CD4-positive, alpha-beta T cell treated with Interferon alpha-2 for 1 hour (primary cell): ENCODE measurements around the gene ZNF521.

Experiments
- DNase-seq, 2 donors: peaks; one replicate each; pipeline ENCODE4 v3.0.0-alpha.2; 2020 to 2022

The ZNF521 gene

DNA sequence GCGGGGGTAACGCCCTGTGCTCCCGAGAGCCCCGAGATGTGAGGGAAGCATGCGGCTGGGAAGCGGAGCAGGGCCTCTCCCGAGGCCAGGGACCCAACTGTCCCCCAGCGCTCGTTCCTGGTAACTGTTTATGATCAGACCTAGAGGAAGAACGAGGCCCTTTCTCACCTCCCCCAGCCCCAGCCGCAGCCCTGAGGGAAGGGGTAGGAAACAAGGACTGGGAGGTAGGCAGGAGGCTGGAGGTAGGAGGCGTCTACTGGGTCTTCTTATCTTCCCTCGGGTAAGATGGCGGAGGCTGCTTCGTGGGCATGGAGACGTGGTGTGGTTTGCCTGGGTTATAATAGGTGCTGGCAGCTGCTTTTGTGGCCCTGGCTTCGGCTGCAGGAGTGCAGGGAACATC lies 335.8 kb downstream of the ZNF521 start:
- DNase-seq, result no peak
